Fibroblast of pulmonary artery (primary cell): ENCODE results near the gene ITM2B.

ENCODE experiments used
- DNase-seq: peaks from one replicate; pipeline ENCODE4 v3.0.0-alpha.2; 2010; ENCODE audit warnings: low read depth
- H3K4me3 ChIP-seq: replicated peaks from 2 replicates; pipeline ENCODE4 v1.5.1; 2011; ENCODE audit warnings: low read depth, mild to moderate bottlenecking, control low read depth, low read length, moderate library complexity
- TF ChIP-seq, protein P1 (sequence below): IDR thresholded peaks from 2 replicates; pipeline ENCODE4 v1.5.1; 2011; ENCODE audit warnings: mild to moderate bottlenecking, control low read depth, low read length, inconsistent platforms; ENCODE audit errors: missing control alignments

The ITM2B gene

DNA sequence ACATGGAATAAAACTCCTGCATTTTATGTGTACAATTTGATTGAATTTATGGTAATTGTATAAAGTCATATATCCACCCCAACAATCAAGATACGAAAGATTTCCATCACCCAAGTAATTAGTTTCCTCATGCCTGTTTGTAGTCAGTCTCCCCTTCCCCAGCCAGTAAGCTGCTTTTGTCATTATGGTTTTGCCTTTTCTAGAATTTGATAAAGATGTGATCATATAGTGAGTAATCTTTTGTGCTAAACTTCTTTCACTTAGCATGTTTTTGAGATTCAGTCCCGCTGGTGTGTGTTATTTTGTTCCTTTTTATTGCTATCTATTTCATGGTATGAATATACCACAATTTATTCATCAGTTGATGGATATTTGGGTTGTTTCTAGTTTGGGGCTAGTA lies 16.0 kb downstream of the ITM2B start:
- H3K4me3 ChIP-seq, result no peak overlapping the region
- TF ChIP-seq, protein P1, sequence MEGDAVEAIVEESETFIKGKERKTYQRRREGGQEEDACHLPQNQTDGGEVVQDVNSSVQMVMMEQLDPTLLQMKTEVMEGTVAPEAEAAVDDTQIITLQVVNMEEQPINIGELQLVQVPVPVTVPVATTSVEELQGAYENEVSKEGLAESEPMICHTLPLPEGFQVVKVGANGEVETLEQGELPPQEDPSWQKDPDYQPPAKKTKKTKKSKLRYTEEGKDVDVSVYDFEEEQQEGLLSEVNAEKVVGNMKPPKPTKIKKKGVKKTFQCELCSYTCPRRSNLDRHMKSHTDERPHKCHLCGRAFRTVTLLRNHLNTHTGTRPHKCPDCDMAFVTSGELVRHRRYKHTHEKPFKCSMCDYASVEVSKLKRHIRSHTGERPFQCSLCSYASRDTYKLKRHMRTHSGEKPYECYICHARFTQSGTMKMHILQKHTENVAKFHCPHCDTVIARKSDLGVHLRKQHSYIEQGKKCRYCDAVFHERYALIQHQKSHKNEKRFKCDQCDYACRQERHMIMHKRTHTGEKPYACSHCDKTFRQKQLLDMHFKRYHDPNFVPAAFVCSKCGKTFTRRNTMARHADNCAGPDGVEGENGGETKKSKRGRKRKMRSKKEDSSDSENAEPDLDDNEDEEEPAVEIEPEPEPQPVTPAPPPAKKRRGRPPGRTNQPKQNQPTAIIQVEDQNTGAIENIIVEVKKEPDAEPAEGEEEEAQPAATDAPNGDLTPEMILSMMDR, result no peak
- DNase-seq, result no peak

DNA sequence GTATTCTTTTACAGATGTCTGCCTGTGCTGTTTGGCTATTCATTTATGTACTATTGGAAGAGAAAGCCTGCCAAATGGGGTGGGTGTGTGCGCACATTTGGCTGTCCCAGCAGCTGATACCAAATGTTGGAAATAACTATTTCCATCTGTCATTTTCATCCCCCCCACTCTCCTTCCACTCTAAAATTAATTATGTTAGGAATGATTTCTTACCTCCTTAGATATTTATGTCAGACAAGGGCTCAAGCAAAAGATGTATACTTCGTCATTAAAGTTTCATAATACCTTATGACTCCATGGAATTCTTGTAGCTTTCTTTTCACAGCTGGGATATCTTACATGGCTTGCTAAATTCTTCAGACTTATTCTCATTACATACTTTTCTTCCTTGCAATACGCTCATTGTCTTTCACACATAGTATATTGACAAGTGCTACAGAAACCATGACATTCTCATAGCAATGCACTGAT lies 18.6 kb downstream of the ITM2B start:
- DNase-seq, result peak; percentile 73
- H3K4me3 ChIP-seq, result no peak overlapping the region
- TF ChIP-seq, protein P1, result no peak

DNA sequence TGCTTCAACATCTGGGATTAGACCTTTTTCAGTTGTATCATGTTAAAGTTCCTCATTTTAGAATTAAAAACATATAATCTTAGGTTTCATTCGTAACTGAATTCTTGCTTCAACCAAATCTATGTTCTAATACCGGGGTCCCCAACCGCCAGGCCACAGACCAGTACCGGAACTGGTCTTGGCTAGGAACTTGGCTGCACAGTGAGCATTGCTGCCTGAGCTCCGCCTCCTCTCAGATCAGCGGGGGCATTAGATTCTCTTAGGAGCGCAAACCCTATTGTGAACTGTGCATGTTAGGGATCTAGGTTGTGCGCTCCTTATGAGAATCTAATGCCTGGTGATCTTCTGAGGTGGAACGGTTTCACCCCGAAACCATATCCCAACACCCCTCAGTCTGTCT lies 19.2 kb downstream of the ITM2B start:
- DNase-seq, result no peak
- no peak overlapping the region for H3K4me3 ChIP-seq
- TF ChIP-seq, protein P1, result no peak

DNA sequence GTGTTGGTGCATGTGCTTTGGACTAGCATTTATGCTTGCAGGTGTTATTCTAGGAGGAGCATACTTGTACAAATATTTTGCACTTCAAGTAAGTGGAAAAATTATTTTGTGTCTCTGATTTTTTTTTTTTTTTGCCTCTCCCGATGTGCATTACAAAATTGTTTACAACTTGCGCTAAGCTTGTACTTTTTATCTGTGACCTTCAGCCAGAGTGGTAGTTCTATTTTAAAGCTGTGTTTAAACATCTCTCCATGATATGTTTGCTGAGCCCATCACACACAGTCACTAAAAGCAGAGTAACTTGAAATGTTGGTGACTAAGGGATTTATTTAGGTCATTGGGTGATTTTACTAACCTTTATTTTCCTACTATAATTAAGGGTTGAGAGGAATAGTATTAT lies 20.8 kb downstream of the ITM2B start:
- TF ChIP-seq, protein P1, result no peak
- DNase-seq, result no peak
- no peak overlapping the region for H3K4me3 ChIP-seq

DNA sequence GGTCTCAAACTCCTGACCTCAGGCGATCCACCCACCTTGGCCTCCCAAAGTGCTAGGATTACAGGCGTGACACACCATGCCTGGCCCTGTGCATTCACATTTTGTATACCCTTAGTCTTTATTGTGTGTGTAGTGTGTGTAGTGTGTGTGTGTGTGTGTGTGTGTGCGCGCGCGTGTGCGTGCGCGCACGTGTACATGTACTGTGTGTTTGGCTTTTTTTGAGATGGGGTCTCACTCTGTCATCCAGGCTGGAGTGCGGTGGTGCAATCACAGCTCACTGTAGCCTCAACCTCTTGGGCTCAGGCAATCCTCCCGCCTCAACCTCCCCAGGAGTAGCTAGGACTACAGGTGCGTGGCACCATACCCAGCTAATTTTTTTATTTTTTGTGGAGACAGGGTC lies 22.1 kb downstream of the ITM2B start:
- no peak overlapping the region for H3K4me3 ChIP-seq

DNA sequence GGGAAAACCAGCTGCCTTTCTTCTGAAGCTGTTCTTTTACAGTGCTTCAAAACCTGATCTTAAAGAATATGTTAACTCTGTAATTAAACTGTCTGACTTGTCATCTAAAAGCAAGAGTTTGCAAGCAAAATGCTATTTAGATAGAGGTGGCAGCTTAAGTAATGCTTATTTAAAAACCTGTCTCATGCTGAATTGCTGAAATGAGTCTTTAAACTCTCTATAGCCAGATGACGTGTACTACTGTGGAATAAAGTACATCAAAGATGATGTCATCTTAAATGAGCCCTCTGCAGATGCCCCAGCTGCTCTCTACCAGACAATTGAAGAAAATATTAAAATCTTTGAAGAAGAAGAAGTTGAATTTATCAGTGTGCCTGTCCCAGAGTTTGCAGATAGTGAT lies 22.9 kb downstream of the ITM2B start:
- DNase-seq, result no peak
- no peak overlapping the region for H3K4me3 ChIP-seq
- TF ChIP-seq, protein P1, result no peak

More for the DNA sequence above, 22.1 kb downstream of the ITM2B start:
- DNase-seq, result no peak
- TF ChIP-seq, protein P1, result no peak

DNA sequence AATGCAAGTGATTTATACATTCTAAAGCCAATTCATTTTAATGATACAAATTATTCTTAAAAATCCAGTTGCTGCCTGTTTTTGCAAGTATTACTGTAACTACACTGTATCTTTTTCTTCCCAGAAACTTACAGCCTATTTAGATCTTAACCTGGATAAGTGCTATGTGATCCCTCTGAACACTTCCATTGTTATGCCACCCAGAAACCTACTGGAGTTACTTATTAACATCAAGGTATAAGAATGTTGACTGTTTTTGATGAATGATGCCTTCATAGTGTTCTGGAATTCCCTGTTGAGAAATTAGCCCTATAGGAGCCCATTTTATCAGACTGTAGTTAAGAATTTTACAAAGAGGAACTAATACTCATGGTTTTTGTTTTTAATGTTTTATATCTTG lies 25.0 kb downstream of the ITM2B start:
- TF ChIP-seq, protein P1, result no peak
- no peak overlapping the region for H3K4me3 ChIP-seq
- DNase-seq, result no peak
